SKM-1 treated with dmso at 0.1 percent for 144 hours (cell line): ENCODE measurements around the gene BRD2.
"Not testable (repeated sequence)": the region's sequence is repeated elsewhere in the genome, so short reads cannot be mapped to it uniquely, and the experiment has no call there.

Source experiments
- DNase-seq: peaks from one replicate; lab custom pipeline; 2025; ENCODE audit not compliant: unreplicated experiment; lab: John Stamatoyannopoulos, UW

The BRD2 gene

GRCh38 chr6:32968093-32968866 lies at the start of gene BRD2:
Gene BRD2 (plus strand): TSS chr6:32968594. CDS start chr6:32972899, 4,305 bp downstream.
- peak; percentile 95 for DNase-seq

GRCh38 chr6:32920715-32921114 lies 47.7 kb upstream of the BRD2 start:
- peak; percentile 49 for DNase-seq

- DNase-seq: no peak
Observed at GRCh38 chr6:32922083-32922482, 46.3 kb upstream of the BRD2 start.

- DNase-seq: no peak
Observed at GRCh38 chr6:32931211-32931610, 37.2 kb upstream of the BRD2 start.

GRCh38 chr6:32932132-32932868 lies 36.1 kb upstream of the BRD2 start:
- DNase-seq: no peak

GRCh38 chr6:32933661-32934085 lies 34.7 kb upstream of the BRD2 start:
- peak; percentile 60 for DNase-seq

- DNase-seq: no peak
Observed at GRCh38 chr6:32935551-32936238, 32.7 kb upstream of the BRD2 start.

- DNase-seq: peak; percentile 31
Observed at GRCh38 chr6:32936239-32937152, 31.9 kb upstream of the BRD2 start.

GRCh38 chr6:32937230-32937633 lies 31.2 kb upstream of the BRD2 start:
- DNase-seq: peak; percentile 36

- no peak for DNase-seq
Observed at GRCh38 chr6:32938494-32938893, 29.9 kb upstream of the BRD2 start.

GRCh38 chr6:32940656-32941213 lies 27.7 kb upstream of the BRD2 start, which contains the start of gene HLA-DMB:
Gene HLA-DMB (minus strand): TSS chr6:32941028. CDS start chr6:32940807, 221 bp downstream.
- DNase-seq: peak; percentile 69

GRCh38 chr6:32941214-32941768 lies 27.1 kb upstream of the BRD2 start:
- DNase-seq: peak; percentile 19

GRCh38 chr6:32942555-32943123 lies 25.8 kb upstream of the BRD2 start:
- not testable (repeated sequence) for DNase-seq

GRCh38 chr6:32943864-32944649 lies 24.3 kb upstream of the BRD2 start:
- peak; percentile 91 for DNase-seq

- DNase-seq: peak; percentile 54
Observed at GRCh38 chr6:32945108-32945760, 23.2 kb upstream of the BRD2 start.

GRCh38 chr6:32945953-32946352 lies 22.4 kb upstream of the BRD2 start:
- DNase-seq: no peak

- no peak for DNase-seq
Observed at GRCh38 chr6:32946893-32947292, 21.5 kb upstream of the BRD2 start.
